HFF-Myc (cell line): ENCODE data around the gene CTSO.

Source experiments
- DNase-seq: peaks from one replicate; pipeline ENCODE4 v3.0.0-alpha.2; 2011; ENCODE audit warnings: low read depth; ENCODE audit errors: extremely low read depth
- H3K4me3 ChIP-seq: replicated peaks from 2 replicates; pipeline ENCODE4 v1.5.1; 2011; ENCODE audit warnings: low read depth, mild to moderate bottlenecking, control low read depth, low read length
- CTCF ChIP-seq: IDR thresholded peaks from 2 replicates; pipeline ENCODE4 v1.5.1; 2012; ENCODE audit warnings: mild to moderate bottlenecking, low read depth, low read length, control low read depth; ENCODE audit errors: missing control alignments

Gene CTSO

DNA sequence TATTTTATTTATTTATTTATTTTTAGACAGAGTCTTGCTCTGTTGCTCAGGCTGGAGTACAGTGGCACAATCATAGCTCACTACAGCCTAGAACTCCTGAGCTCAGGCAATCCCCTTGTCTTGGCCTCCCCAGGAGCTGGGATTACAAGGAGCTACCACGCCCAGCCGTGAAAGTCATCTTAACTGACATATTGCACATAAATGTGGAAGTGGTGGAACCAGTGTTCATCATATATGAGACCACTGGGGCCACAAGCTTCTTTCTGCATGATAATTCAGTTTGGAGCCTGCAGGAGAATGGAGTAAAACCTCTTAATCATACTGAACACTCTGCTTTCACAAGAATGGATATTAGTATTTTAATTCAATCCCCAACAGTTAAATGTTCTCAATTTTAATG lies 12.5 kb upstream of the CTSO start:
- no peak for DNase-seq
- TF ChIP-seq CTCF, result no peak
- no peak overlapping the region for H3K4me3 ChIP-seq

- no peak for TF ChIP-seq CTCF
- DNase-seq, result no peak
- H3K4me3 ChIP-seq, result no peak overlapping the region
These were observed 10.6 kb upstream of the CTSO start for GRCh38 chr4:155964016-155964891.

DNA sequence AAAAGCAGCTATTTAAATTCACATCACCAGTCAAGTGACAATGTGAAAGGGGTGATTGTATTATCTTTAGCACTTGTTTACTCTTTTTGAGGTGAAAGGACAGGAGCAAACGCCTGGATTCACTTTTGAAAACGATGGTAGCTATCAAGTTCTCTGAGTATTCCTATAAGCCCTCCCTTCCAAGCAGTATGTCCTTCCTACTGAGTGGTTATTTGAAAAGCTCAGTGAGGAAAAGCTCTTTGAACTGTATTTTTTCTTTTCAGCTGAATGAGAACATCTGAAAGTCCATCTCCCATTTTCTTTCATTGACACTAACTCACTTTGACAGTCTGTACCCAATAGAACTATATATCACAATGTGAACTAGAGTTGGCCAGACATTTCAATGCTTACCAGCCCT lies 9.1 kb upstream of the CTSO start:
- no peak overlapping the region for H3K4me3 ChIP-seq
- no peak for TF ChIP-seq CTCF
- DNase-seq, result no peak

GRCh38 chr4:155961575-155961974 lies 7.9 kb upstream of the CTSO start:
- DNase-seq, result no peak
- no peak for TF ChIP-seq CTCF

DNA sequence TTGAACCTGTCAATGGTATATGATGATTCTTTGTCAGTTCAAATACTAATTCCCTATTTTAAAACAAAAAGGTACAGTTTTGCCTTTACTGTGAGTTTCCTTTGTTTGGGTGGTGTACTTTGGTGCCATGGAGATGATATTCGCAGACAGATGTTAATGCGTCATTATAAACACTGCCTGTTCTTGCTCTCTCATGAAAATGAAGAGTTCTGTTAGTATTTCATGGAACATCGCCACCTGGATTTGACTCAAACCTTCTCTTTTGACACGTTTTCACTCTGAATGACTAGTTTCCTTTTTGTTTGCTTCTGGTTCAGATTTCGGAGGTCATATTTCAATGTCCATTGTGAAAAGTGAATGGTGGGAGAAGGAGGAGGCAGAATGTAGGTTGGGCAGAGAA lies 6.9 kb upstream of the CTSO start:
- no peak for TF ChIP-seq CTCF
- no peak for DNase-seq
- H3K4me3 ChIP-seq, result no peak overlapping the region

More at GRCh38 chr4:155961575-155961974, 7.9 kb upstream of the CTSO start:
- H3K4me3 ChIP-seq, result no peak overlapping the region

- DNase-seq, result no peak
- H3K4me3 ChIP-seq, result no peak overlapping the region
- TF ChIP-seq CTCF, result no peak
These were observed 5.8 kb upstream of the CTSO start for GRCh38 chr4:155959417-155959816.
